ENCODE data around the gene FOXI1.
"Not testable (repeated sequence)": the region's sequence is repeated elsewhere in the genome, so short reads cannot be mapped to it uniquely, and the experiment has no call there.

The FOXI1 gene

DNA sequence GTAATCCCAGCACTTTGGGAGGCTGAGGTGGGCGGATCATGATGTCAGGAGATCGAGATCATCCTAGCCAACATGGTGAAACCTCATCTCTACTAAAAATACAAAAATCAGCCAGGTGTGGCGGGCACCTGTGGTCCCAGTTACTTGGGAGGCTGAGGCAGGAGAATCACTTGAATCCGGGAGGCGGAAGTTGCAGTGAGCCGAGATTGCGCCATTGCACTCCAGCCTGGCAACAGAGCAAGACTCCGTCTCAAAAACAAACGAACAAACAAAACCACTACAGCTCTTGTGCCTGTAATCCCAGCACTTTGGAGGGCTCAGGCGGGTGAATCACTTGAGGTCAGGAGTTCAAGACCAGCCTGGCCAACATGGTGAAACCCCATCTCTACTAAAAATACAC lies 11.4 kb upstream of the FOXI1 start:
- not testable (repeated sequence) for DNase-seq

DNA sequence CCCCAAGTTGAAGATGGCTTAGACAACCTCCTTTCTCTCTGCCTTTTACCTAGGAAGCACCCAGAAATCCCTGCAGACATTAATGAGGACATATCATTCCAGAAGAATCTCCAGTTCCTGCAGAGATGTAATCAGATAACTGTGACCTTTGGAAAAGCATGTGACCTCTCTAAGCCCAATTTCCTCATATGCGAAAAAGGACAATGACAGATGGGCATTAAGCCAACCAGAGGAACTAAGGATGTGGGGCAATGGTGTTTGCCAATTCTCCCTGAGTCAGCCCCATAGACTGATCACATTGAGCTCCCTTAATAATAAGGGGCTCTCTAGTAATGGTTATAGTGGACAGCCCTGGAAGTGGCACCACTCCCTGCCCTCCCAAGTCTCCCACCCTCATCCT lies 10.1 kb upstream of the FOXI1 start:
- DNase-seq: peak in 1 of 2 experiments; percentile 15

DNA sequence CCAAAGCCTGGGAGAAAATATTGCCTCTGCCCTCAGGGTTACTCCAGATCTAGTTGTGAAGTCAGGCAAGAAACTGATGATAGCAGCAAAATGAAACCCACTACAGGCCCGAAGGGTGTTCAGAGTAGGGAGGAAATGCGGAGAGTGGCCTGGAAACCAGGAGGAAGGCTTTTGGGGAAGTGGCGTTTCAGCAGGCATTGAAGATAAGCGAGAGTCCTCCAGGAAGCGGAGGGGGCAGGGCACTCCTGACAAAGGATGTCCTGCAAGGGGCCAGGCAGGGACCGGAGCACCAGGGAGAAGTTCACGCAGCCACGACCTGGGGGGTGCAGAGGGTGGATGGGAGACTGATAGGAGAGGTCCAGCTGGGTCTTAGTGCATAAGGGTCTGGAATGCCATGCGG lies 7.8 kb upstream of the FOXI1 start:
- DNase-seq: peak; percentile 87 to 91

DNA sequence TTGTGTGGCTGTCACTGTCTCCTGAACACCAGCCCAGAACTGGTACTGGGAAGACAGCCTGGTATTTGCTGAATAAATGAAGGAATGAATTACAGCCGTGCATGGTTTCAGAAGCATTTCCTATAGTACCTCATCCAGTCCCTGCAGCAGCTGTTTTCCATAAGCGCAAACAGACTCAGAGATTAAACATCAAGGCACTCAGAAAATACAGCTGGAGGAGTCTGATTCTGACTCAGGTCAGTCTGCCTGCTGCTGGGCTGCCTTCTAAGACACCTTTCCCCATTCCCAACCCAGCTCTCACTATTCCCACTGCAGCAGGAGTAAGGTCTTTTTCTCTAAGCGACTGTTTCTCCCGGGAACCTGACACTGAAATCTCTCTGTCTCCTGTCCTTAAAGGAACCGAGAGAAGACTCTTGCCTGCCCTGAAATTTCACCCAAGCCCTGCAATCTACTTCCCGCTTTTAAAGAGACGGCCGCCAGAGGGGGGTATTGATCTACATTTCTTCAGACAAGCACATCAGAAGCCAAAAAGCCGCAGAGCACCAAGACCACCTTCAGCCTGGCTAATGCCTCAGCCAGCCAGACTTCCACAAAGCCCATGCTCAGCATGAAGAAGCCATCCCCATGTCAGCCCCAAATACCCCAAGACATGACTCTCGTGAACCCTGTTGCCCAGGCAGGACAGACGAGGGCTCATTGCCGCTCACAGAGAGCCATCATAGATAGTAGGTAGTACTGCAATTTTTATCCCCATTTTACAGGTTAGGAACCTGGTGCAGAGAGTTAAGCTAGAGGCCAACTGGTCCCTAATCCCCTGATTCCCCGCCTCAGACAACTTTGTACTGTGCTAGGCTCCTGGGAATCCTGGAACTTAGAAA lies 5.4 kb upstream of the FOXI1 start:
- peak; percentile 89 to 92 for DNase-seq

DNA sequence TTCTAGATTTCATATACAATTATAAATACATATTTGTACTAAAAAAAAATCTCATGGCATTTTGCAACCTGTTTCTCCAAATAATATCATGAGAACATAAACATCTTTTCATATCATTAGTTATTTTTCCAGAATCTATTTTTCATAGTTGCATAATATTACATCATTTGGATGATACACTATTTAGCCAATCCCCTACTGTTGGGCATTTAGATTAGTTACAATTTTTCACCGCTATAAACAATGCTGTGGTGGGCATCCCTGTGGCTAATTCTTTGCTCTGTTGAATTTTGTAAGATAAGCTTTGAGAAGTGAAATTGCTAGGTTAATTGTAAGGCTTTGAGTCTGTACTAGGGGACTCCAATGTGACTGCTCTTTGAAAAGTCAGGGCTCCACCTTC lies 2.2 kb upstream of the FOXI1 start:
- DNase-seq: no peak

DNA sequence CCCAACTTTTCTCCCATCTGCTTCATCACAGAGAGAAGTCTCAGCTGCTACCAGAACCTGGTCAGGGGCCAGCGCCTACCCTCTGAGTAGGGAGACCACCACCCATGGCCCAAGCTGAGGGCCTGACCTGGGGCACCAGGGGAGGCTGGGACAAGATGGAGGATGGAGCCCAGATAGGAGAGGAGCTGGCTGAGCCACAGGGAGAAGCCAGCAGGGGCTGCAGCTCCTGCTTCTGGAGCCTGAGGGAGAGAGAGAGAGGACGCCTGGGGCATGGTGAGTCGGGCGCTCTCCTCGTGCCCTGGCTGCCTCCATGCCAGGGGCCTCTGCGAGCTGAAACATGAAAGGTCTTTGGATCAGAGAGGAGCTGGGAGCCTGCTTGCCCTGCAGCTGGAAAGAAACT lies 1.4 kb upstream of the FOXI1 start:
- DNase-seq: no peak

DNA sequence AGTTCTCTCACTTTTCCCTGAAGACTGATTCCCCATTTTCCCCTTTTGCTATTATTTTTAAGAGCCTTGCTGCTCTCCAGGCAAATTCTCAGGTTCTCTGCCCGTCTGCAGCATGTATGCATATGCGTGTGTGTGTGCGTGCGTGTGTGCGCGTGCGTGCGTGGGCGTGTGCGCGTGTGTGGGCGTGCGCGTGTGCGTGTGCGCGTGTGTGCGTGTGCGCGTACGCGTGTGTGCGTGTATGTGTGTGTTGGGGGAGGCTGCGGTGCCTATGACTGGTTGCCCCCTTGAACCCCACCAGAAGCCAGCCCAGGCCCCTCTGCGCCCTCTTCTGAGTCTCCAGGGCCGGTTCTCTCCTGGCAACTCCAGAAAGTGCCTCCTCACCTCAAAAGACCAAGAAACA lies 987 bp upstream of the FOXI1 start:
- no peak for DNase-seq

DNA sequence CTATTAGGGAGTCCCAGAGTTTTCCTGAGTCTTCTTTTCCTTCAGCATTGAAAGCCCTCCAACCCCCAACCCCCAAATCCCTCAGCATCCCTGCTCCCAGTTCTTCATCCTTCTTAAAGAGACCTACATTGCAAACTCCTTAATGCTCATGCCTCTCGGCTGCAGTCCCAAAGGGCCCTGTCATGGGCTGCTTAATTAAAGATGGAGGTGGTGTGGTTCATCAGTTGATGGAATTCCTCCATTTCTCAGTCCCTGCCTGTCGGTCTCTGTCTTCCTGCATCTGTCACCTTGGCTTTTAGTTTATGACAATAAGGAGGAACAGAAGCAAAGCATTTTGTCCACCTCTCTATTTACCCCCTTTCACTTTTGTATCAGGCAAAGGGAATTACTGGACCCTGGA lies 2.0 kb downstream of the FOXI1 start:
- no peak for DNase-seq

DNA sequence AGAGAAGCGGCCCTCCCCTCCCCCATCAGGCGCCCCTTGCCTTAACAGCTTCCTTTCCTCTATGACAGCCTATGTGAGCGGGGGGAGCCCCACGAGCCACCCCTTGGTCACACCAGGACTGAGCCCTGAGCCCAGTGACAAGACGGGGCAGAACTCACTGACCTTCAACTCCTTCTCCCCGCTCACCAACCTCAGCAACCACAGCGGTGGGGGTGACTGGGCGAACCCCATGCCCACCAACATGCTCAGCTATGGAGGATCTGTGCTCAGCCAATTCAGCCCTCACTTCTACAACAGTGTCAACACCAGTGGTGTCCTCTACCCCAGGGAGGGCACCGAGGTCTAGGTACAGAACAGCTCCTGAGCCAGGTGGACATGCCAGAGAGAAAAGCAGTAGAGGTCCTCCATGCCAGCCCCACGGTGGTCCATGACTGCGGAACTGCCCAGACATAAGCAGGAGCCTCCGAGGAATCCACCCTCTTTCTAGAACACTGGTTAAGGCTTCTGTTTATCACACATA lies 2.6 kb downstream of the FOXI1 start:
- DNase-seq: no peak

DNA sequence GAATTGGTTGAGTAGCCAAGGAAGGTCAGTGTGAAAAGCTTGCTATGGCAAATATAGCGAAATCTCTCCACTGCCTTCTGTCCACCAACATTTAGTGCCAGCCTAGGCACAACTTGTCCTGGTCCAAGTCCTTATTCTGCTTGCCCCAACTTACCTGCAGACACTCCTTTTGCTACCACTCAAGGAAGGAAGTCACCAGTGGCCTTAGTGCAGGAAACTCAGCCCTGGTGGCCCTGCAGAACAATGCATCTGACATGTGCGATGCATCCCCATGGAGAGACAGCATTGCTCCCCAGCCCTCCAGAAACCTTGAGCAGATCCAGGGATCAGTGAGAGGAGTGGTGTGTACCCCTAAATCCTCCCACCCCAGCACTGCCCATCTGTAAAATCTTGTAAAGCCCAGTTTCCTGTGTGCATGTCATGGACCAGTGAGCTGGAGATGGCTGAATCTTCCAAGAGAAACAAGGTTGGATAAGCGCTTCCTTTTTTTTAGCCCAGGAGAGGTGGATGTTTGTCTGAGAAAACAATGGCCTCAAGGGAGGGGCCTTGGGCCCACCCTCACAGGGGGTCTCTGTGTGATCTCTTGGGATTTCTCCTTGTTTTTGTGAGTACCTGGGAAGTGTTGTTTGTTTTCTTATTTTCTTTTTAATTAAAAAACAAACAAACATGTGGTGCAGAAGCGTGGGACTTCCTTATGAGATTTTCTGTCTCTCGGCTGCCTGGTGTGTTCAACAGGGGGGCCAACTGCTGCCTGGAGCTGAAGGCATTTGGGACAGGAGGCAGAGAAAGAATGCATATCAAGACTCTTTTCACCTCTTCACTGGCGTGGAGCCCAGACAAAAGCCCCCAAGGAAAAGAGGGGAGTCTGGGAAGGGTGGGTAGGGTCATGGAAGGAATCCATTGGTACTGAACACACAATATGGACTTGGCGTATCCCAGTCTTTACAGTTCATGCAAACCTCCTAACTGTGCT lies 3.6 kb downstream of the FOXI1 start:
- DNase-seq: no peak

DNA sequence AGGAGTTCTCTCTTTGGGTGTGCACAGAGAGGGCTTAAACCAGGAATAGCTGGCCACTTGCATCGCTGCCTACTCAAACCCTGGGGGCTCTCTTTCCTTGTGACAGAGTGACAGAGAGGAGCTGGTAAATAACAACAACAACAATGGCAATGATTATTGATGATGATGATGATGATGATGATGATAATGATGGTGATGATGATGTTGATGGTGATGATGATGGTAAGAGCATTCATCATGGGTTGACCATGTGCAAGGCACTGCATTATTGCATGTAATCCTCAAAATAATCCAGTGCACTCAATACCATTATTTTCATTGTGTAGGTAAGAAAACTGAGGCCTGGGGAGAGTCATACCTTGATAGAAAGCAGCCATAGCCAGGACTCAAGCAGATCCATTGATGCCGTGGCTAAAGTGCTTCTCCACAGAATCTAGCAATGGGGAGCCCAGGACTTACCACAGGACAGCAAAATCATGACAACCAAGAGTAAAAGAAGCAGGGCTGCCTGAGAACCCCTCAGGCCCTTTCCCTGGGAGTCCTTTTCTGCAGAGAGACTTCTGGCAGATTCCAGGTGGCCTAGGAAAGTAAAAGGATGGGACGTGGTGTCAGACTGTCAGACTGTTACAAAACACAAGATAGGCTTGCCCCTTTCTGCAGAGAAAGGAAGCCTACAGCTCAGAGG lies 4.8 kb downstream of the FOXI1 start:
- DNase-seq: no peak

DNA sequence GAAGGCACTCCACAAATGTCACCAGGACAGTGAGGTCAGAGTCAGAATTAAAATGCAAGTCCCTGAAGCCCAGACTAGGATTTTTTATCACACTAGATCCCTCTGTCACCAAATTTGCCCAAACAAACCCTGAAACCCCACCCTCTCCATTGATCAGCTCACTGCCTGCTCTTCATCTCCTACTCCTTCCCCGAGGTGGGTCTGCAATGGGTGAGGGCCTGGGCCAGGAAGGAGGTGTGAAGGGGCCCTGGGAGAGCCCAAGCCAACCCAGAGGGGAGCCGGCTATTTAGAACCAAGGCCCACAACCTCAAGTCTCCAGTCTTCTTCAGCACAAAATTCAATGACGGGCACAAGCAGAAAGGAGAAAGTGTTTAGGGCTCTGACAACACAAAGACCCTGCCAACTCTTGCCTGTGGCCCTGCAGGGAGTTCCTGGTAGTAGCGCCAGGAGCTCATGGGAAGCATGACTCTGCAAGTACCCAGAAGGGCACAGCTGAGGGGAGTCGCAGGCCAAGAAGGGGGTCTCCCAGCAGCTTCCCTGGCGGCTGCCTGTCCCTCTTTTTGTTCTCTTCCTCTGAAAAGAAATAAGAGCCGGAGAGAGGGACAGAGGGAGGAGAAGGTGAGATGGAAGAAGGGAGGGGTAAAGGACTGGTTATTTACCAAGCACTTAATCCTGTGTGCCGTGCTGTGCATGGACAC lies 5.5 kb downstream of the FOXI1 start:
- DNase-seq: no peak

DNA sequence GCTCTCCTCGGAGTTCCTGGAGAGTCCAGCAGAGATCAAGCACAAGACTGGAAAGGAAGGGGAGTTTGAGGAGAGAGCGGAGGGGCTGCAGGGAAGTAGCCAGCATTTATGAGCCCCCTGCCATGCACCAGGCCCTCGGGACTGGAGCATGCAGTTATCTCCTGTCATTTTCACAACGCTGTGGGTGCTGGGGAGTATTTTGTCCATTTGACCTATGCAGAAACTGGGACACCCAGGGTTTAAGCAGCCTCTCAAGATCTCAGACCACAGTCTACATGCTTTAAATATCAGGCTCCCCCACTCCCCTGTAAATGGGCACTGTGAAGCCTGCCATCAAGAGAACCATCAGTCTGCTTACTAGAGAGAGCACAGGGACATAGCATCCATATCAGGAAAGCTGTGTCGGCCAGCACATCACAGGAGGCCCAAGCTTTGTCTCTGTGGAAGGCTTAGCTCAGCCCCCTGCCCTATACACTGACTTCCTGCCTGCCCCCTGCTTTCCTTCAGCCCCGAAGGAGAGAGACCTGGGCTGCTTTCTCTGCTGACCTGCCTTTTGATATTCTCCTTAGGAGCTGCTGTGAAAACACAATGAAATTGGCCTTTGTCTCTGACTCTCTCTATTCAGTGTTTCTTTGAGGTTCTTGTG lies 7.3 kb downstream of the FOXI1 start:
- peak in 1 of 2 experiments; percentile 40 for DNase-seq

DNA sequence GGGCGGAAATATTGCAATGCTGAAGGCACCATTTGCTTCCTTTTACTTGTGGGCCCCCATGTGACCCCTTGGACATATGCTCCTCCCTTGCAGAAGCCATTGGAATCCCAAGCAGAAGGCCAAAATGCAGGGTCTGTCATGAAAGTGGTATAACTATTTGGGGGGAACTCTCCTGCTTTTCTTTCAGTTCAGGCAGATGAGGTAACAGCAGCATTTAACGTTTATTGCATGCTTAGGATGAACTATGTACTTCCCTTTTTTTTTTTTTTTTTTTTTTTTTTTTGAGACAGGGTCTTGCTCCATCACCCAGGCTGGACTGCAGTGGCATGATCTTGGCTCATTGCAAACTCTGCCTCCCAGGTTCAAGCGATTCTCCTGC lies 7.8 kb downstream of the FOXI1 start:
- DNase-seq: peak; percentile 55 to 66

DNA sequence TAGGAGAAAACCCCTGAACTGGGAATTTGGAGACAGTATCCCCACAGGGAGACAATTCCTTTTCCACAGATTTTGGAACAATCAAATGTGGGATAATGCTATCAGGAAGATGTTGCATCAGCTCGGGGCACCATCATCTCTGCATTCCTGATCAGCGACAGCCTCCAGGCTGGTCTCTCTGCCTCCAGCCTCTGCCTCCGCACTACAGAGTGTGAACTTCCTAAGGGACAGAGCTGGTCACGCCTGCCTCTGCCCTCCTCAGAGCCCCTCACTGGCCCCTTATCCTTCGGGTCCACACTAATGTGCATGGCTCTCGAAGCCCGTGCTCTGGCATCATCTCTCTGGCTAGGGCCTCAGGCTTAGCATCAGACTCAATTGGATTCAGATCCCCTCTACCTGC lies 8.6 kb downstream of the FOXI1 start:
- no peak for DNase-seq

DNA sequence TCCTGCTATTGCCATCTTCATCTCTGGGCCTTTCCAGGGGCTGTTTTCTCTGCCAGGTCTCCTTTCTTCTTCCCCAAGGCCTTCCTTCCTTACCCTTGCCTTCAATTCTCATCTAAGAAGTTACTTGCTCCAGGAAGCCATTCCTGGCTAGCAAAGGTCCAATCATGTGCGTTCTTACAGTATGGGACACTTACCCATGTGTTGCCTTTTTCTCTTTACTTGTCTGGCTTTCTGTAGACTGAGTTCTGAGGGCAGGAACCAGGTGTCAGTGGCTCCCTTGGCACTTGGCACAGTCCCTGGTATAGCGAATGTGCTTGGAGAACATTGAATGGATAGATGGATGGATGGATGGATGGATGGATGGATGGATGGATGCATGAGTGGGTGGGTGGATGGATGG lies 10.2 kb downstream of the FOXI1 start:
- no peak for DNase-seq

DNA sequence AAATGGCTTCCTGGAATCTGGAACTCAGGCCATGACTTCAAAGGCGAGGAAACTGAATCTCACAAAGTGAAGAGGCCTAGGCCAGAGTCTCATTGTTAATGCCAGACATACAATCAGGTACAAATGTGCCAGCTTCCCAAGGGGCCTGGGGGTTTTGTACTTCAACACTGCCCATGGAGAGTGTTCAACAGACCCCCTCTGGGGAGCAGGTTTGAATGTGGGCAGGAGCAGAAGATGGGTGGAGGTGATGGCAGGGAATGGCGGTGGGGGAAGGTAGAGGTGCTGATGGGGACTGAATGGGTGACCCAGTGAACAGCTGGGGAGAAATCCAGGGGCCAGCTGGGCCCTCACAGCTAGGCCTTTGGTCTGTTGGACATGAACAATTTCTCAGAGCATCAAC lies 12.0 kb downstream of the FOXI1 start:
- no peak for DNase-seq

DNA sequence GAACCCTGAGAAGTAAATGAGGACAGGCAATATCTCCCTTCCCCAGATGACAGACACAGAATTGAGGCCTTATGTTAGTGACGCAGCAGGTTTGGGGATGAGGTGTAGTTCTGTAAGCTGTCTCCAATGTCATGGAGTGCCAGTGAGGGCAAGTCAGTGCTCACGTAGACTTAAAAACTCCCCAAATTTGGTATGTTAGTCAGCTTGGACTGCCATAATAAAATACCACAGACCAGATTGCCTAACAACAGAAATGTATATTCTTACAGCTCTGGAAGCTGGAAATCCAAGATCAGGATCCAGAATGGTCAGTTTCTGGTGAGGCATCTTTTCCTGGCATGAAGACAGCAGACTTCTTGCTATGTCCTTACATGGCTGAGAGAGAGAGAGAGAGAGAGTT lies 14.9 kb downstream of the FOXI1 start:
- DNase-seq: no peak

DNA sequence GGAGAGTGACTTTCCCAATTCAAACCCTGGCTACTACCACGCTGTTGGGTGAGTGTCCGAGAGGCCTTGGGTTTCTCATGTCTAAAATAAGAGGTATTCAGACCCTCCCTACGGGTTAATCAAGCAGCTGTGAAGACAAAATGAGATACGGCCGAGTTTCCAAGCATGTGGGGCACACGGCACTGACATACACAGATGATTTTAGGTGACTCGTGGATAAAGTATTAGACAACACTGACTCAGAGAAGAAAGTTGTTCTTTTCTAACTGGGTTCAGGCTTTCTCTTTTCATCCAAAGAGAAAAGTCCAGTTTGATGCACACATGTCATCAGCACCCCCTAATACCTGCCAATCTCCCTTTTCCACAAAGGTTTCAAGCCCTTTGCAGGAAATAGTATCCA lies 15.6 kb downstream of the FOXI1 start:
- DNase-seq: no peak

DNA sequence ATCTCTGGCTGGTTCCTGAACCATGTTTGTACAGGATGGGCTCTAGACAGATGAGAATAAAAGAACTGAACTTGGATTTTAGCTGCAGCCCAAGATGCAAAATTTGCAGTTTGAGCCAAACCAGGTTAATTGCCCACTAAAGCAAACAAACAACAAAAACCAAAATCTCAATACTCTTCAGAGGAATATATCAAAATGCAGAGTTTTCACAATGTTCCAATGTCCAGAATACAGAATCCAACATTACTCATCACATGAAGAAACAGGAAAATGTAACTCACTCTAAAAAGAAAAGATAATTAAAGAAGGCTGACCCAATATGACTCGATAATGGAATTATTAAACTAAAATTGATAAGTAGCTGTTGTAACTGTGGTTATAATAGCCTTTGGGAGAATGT lies 20.4 kb downstream of the FOXI1 start:
- DNase-seq: no peak

DNA sequence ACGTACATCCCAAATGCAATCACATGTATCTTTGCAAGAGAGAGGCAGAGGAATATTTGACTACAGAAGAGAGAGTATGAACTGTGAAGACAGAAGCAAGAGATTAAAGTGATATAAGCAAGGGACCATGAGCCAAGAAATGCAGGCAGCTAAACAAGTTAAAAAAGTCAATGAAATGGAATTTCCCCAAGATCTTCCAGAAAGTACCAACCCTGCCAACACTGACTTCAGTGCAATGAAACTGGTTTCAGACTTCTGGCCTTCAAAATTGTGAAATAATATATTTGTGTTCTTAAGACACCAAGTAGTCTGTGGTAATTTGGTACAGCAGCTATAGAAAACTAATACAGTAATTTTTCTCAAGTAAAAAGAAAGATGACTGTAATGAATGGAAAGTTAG lies 20.9 kb downstream of the FOXI1 start:
- no peak for DNase-seq

DNA sequence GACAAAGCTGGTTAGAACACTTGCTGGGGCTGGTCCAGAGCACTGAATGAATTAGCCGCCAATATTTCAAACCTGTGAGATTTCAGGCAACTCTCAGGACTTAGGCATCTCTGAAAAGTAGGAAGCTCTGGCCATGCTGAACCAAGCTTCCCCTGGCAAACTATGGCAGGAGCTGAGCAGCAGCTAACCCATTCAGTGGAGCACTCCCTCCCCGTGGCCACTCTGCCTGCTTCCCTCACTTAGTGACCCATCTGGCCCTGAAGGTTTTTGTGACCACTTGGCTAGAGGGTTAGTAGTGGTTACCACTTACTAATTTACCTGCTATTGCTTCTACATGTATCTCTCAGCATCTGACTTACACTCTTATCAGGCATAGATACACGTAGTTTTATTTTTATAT lies 25.5 kb downstream of the FOXI1 start:
- no peak for DNase-seq

Measured in Kasumi-1 (cell line).